GM21515 (cell line): ENCODE measurements around the gene DYNC1H1.

Experiments used
- ATAC-seq: cut with Tn5 transposase; IDR thresholded peaks from one replicate; pipeline ENCODE4 v1.9.1; 2021; ENCODE audit not compliant: unreplicated experiment

DYNC1H1 gene

GRCh38 chr14:102029956-102030355, 65.6 kb downstream of the DYNC1H1 start:
- ATAC-seq: no peak

DNA sequence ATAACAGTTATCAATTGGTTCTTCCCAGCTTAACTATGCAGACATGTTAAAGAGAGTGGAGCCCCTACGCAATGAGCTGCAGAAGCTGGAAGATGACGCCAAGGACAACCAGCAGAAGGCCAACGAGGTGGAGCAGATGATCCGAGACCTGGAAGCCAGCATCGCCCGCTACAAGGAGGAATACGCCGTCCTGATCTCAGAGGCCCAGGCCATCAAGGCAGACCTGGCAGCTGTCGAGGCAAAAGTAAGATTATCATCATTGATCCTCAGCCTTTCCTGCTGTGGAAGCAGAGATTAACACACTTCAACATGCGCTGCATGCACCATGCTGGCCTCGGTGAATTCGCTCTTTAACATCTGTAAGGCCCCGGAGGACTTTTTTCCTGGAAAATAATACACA, 68.9 kb downstream of the DYNC1H1 start:
- ATAC-seq: no peak

DNA sequence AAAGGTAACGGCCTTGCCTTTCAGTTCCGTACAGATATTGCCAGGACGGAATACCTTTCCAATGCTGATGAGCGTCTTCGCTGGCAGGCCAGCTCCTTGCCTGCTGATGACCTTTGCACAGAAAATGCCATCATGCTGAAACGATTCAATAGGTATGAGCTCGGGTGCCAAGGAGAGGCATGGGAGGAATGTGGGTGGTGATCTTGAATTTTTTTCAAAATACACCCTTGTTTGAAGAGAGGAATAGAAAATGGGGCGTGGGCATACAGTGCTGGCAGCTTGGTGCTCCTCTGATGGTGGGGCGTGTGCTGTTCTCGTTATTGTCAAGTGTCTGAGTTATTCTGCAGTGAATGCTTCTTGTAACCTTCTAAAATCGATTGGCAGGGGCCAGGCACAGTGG, 69.9 kb downstream of the DYNC1H1 start:
- no peak for ATAC-seq

DNA sequence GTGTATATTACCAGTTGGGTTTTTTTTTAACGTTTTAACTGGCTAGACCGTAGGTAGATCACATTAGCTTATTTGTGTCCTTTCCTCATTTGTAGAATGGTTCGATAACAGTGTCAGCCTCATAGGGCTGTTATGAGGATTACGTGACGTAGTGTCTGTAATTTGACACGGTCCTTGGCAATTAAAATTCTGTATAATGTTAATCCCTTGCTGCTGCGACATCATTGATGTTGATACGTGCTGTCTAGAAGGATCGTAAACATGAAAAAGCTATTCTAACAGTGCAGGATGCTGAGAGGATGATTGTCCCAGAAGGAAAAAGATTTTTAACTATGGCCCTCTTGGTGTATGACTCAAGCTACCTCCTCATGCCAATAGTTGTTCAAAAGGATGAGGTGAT, 71.5 kb downstream of the DYNC1H1 start:
- ATAC-seq: no peak

DNA sequence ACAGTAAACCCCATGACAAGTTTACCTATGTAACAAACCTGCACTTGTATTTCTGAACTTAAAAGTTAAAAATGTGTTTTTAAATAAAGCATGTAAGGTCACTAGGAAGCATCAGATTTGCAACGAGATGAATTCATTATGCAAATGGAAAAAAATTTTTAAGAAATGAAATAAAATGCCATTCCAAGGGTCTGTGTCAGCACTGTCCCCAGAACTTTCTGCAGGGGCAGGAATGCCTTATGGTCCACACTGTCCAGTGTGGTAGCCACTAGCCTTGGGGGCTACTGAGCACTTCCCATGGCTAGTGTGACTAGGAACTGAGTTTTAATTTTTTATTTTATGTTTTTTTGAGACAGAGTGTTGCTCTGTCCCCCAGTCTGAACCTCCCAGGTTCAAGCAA, 73.3 kb downstream of the DYNC1H1 start:
- no peak for ATAC-seq

GRCh38 chr14:102039157-102039556, 74.8 kb downstream of the DYNC1H1 start:
- no peak for ATAC-seq

GRCh38 chr14:102040153-102040552, 75.8 kb downstream of the DYNC1H1 start:
- ATAC-seq: no peak

DNA sequence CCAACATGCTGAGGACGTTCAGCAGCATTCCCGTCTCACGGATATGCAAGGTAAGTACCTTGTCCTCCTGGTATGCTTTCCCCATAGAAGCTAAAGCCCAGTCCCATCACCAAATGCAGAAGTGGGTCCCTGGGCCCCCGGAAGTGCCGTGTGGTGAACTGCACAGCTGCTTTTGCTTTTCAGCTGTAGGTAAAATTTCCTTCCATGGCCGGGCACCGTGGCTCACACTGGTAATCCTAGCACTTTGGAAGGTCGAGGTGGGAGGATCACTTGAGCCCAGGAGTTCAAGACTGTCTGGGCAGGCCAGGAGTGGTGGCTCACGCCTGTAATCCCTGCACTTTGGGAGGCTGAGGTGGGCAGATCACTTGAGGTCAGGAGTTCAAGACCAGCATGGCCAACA, 78.3 kb downstream of the DYNC1H1 start:
- ATAC-seq: no peak

DNA sequence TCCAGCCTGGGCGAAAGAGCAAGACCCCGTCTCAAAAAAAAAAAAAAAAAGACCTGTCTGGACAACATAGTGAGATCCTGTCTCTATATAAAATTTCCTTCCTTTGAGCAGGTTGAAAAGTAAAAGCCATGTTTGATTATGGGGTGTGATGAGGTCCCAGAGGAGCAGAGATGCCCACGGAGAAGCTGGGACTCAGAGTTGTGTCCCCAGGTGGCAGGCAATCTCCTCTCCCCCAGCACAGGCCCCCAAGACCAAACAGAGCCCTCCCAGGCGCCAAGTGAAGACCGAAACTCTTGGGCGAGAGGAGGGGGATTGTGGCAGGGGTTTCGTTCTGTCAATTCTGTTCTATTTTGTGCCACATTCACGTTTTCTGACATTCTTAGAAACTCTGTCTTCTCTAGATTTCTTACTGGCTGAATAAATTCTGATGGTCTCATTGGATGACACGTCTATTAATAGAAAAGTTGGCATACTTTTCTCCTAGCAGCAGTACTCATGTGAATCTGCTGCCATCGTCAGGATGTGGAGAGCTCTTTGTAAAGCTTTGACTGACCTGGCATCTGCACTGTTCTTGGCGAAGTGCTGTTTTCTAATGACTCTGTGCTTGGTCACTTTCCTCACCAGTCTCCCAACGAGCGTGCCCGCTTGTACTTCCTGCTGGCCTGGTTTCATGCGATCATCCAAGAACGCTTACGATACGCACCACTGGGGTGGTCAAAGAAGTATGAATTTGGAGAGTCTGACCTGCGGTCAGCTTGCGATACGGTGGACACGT, 79.1 kb downstream of the DYNC1H1 start:
- no peak for ATAC-seq

GRCh38 chr14:102044566-102044965, 80.2 kb downstream of the DYNC1H1 start:
- no peak for ATAC-seq

DNA sequence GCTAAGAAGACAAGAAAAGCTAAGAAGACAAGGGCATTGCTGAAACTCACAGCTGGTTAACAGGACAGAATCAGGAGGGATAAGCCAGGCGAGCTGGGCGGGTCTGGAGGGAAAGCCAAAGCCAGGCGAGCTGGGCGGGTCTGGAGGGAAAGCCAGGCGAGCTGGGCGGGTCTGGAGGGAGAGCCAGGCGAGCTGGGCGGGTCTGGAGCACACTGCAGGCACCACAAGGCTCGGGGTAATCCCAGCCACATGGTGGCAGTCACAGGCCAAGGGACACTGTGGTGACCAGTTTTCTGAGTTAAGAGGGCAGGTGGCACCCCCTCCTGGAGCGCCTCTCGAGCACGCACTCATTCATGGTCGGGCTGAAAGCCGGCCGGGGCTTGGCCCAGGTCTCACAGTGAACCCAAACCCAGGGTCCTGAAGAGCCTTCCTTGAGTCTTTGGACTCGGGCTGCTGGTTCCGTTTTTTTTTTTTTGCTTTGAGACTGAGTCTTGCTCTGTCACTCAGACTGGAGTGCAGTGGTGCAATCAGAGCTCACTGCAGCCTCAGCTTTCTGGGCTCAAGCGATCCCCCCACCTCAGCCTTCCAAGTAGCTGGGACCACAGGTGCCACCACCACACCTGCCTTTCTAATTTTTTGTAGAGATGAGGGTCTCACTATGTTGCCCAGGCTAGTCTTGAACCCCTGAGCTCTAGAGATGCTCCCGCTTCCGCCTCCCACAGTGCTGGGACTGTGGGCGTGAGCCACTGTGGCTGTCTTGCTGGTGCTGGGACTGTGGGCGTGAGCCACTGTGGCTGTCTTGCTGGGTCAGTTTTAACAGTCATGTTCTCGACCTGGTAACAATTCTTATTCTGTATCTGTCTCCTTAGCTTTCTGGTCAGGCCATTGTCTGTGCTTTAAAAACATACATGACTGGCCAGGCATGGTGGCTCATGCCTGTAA, 82.2 kb downstream of the DYNC1H1 start:
- no peak for ATAC-seq

DNA sequence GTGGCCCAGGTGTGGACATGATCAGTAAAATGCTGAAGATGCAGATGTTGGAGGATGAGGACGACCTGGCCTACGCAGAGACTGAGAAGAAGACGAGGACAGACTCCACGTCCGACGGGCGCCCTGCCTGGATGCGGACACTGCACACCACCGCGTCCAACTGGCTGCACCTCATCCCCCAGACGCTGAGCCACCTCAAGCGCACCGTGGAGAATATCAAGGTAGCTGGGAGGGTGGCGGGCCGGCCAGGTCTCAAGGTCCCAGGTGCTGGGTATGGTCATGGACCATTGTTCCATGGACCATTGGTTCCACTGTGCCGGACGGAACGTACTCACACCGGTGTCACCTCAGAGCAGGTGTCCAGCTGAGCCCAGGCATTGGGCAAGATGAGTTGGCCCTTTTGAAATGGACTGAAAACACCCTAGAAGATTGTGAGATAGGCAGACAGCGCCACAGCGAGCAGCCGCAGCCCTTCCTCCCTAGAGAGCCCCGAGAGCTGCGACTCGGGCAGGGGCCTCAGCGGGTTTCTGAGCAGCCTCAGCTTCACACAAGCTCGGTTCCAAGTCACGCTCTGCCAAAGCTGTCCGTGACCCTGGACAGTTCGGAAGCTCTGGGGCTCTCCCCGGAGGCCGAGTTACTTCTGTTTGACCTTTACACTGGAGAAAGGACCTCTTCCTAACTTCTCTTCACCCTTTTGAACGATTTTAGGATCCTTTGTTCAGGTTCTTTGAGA, 83.6 kb downstream of the DYNC1H1 start:
- ATAC-seq: no peak

DNA sequence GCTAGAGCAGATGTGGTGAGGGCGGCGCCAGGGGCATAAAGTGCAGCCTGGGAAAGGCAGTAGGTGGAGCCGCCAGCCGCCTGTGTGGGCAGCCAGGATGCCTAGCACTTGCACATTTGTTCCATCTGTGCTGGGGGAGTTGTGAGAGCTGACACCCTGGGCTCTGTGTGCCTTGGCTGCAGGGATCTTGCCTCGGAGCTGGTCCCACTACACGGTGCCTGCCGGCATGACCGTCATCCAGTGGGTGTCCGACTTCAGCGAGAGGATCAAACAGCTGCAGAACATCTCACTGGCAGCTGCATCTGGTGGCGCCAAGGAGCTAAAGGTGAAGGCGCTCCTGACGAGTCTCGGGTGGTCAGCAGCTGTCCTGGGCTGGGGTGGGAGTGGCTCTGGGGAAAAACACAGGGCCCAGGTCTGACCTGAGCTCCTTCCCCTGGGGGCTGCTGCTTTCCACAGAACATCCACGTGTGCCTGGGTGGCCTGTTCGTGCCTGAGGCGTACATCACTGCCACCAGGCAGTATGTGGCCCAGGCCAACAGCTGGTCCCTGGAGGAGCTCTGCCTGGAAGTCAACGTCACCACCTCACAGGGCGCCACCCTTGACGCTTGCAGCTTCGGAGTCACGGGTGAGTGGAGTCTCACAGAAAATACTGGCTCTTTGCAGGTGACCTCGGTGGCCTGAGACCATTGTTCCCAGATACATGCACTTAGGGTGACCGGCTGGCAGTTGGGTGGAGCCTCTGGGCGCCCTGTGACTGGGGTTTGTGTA, 85.1 kb downstream of the DYNC1H1 start:
- no peak for ATAC-seq

DNA sequence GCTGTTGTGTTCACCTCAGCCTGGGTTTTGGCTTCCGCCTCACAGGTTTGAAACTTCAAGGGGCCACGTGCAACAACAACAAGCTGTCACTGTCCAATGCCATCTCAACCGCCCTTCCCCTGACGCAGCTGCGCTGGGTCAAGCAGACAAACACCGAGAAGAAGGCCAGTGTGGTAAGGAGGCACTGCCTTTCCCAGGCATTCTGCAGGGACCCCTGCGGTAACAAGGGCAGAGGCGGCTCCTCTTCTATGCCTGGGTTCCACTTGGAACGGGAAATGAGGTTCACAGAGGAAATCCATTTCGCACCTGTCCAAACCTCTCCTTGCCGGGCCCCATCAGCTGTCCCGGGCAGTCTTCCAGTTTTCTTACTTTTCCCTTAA, 85.6 kb downstream of the DYNC1H1 start:
- no peak for ATAC-seq

DNA sequence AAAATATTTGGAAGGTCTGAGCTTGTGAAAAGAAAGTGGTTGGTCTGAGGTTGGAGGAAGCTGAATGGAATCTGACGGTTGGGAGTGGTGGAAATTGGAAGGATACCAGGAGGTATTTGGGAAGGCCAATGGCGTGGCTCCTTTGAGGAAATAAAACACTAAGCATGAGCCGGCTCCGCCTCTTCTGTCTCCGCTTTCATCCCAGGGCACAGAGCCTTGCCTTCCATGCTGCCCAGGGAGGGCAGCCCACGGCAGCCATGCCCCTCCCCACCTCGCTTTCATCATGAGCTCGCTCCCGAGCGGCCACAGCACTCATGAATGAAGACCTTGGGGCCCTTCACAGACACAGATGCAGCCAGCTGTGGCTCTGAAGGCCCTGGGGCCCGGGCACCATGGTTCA, 86.3 kb downstream of the DYNC1H1 start:
- no peak for ATAC-seq

DNA sequence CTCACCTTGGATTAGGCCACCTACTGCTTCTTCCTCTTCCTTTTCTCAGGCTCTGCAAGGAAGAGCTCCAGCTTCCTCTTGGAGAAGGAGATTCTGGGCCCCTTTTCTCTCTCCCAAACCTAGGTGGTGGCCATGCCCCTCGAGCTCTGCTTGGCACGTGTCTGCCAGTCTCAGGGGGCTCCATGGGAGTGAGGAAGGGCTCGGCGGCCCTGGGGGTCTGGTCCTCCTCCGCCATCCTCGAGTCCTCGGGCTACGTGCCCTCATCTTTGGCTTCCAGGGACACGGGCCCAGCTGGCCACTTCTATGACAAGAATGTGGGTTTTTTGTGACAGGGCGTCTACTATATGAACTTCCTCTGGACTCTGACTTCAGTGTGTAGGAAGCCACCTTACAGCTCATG, 88.1 kb downstream of the DYNC1H1 start:
- no peak for ATAC-seq

GRCh38 chr14:102055181-102055901, 91.0 kb downstream of the DYNC1H1 start:
- ATAC-seq: no peak

GRCh38 chr14:102056694-102057442, 92.5 kb downstream of the DYNC1H1 start:
- ATAC-seq: no peak

GRCh38 chr14:102057480-102058114, 93.2 kb downstream of the DYNC1H1 start:
- ATAC-seq: no peak
